Hepatocyte (in vitro differentiated cells): ENCODE results near the gene S100A6.

Experiments used
- EZH2phosphoT487 ChIP-seq: fragments of 200-600 bp; sonication (generic); IDR thresholded peaks from one replicate; pipeline ENCODE4 v1.6.1; 2018; ENCODE audit warnings: antibody characterized with exemption, mild to moderate bottlenecking, low read depth, moderate library complexity; ENCODE audit not compliant: unreplicated experiment, severe bottlenecking
- TF ChIP-seq, protein P1 (sequence below): fragments of 200-600 bp; sonication (generic); IDR thresholded peaks from 2 replicates; pipeline ENCODE4 v1.5.1; 2016; ENCODE audit warnings: antibody characterized with exemption, mild to moderate bottlenecking; ENCODE audit not compliant: poor library complexity

DNA sequence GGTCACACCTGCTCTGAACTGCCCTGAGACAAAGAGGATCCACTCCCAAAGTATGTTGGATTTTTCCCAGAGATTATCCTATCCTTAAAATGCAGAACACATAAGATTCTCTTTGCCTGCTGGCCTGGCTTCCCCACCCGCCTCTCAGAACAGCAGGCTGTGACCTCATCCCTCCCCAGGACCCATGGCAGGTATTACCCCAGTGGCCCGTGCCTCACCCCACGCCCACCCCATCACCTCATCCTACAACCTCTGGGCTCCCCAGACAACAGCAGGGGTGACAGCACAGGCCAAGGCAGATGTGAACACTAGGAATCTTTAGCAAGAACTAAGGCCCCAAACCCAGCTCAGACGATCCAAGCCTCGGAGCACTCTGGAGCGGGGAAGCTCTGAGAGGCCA, 40.3 kb downstream of the S100A6 start:
- TF ChIP-seq EZH2phosphoT487 = no peak
- TF ChIP-seq, protein P1, sequence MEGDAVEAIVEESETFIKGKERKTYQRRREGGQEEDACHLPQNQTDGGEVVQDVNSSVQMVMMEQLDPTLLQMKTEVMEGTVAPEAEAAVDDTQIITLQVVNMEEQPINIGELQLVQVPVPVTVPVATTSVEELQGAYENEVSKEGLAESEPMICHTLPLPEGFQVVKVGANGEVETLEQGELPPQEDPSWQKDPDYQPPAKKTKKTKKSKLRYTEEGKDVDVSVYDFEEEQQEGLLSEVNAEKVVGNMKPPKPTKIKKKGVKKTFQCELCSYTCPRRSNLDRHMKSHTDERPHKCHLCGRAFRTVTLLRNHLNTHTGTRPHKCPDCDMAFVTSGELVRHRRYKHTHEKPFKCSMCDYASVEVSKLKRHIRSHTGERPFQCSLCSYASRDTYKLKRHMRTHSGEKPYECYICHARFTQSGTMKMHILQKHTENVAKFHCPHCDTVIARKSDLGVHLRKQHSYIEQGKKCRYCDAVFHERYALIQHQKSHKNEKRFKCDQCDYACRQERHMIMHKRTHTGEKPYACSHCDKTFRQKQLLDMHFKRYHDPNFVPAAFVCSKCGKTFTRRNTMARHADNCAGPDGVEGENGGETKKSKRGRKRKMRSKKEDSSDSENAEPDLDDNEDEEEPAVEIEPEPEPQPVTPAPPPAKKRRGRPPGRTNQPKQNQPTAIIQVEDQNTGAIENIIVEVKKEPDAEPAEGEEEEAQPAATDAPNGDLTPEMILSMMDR = no peak
